Measurements from ENCODE around the gene DOHH.

DNA sequence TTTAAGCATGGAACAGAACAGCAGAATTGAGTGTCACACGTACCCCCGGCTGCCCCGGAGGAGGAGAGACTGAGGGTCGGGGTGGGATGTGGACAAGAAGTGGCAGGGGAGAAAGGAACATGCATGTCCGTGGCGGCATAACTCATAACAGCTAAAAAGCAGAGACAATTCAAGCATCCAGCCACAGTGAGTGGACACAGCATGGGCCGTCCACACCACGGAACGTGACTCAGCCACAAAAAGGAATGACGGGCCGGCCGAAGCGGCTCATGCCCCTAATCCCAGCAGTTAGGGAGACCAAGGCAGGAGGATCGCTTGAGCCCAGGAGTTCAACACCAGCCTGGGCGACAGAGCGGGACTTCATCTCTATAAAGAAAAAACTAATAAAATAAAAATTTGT is 7.6 kb downstream of the DOHH start:
- TF ChIP-seq EZH2 (IDR thresholded peaks at IDR 0.05; ENCODE audit: insufficient read depth, poor library complexity, severe bottlenecking) (no peak), EZH2phosphoT487 (IDR thresholded peaks at IDR 0.05; ENCODE audit: insufficient read depth, low read depth) (no peak)
